Lower lobe of right lung (tissue), 2 donors: ENCODE data around the gene SPTBN2. TPM values are rescaled to one million over a fixed set of nuclear protein-coding genes. Genes with fewer than 3 reads are reported as not detected.

Source experiments
- ATAC-seq, 2 donors: fragments of 200-7000 bp; cut with Tn5 transposase; one replicate each; pipeline ENCODE4 v1.9.1; 2020 to 2022; ENCODE audit warnings: mild to moderate bottlenecking in 2 of 2, moderate library complexity in 2 of 2
- DNase-seq: peaks from one replicate; pipeline ENCODE4 v3.0.0-alpha.2; 2020
- H3K27ac ChIP-seq: fragments of 200-600 bp; one replicate; pipeline ENCODE4 v1.8.0; 2022
- H3K27me3 ChIP-seq: fragments of 200-600 bp; one replicate; pipeline ENCODE4 v1.8.0; 2022; ENCODE audit warnings: low read depth
- H3K36me3 ChIP-seq: fragments of 200-600 bp; one replicate; pipeline ENCODE4 v1.8.0; 2022; ENCODE audit warnings: mild to moderate bottlenecking
- H3K4me1 ChIP-seq: fragments of 200-600 bp; one replicate; pipeline ENCODE4 v1.8.0; 2022
- H3K4me3 ChIP-seq: fragments of 200-600 bp; one replicate; pipeline ENCODE4 v1.8.0; 2022; ENCODE audit warnings: mild to moderate bottlenecking
- H3K9me3 ChIP-seq: fragments of 200-600 bp; one replicate; pipeline ENCODE4 v1.8.0; 2022
- intact Hi-C: fragments of 100-400 bp; cut with DNase I; formaldehyde crosslinking; loops from one replicate; pipeline ENCODE4 v1.11.0; 2022
- total RNA-seq: library from RNA; stranded (reverse); fragmentation: NEBNext Ultra II Directional; extraction: Animal tissue kit (Norgen Biotek cat#: 25700); gene quantifications from one replicate; pipeline ENCODE4 v1.2.1, GENCODE V29; 2021
- TF ChIP-seq, protein P1 (sequence below): fragments of 200-600 bp; IDR thresholded peaks from one replicate; pipeline ENCODE4 v1.8.0; 2022; ENCODE audit warnings: antibody characterized with exemption, mild to moderate bottlenecking
- donor health status: DM: no; HTN: yes; CAD: no; lungs with severe emphysema.

Gene SPTBN2
- total RNA-seq, 1 donor from 2014 or later, result 6.4 TPM

GRCh38 chr11:66719111-66719872, 9.7 kb downstream of the SPTBN2 start:
- peak overlapping the region; percentile 10 for H3K4me3 ChIP-seq
- no peaks in the 10 kb centered on the region for H3K9me3 ChIP-seq
- intact Hi-C loops, result no loop called here
- no peaks in the 10 kb centered on the region for H3K27me3 ChIP-seq
- H3K27ac ChIP-seq, result no peak overlapping the region
- TF ChIP-seq, protein P1, sequence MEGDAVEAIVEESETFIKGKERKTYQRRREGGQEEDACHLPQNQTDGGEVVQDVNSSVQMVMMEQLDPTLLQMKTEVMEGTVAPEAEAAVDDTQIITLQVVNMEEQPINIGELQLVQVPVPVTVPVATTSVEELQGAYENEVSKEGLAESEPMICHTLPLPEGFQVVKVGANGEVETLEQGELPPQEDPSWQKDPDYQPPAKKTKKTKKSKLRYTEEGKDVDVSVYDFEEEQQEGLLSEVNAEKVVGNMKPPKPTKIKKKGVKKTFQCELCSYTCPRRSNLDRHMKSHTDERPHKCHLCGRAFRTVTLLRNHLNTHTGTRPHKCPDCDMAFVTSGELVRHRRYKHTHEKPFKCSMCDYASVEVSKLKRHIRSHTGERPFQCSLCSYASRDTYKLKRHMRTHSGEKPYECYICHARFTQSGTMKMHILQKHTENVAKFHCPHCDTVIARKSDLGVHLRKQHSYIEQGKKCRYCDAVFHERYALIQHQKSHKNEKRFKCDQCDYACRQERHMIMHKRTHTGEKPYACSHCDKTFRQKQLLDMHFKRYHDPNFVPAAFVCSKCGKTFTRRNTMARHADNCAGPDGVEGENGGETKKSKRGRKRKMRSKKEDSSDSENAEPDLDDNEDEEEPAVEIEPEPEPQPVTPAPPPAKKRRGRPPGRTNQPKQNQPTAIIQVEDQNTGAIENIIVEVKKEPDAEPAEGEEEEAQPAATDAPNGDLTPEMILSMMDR, result no peak
- H3K4me1 ChIP-seq, result peaks cover 6% of the 10 kb centered on the region
- no peaks in the 10 kb centered on the region for H3K36me3 ChIP-seq
- ATAC-seq (peak in 1 of 2 donors; percentile 4), DNase-seq (no peak)

DNA sequence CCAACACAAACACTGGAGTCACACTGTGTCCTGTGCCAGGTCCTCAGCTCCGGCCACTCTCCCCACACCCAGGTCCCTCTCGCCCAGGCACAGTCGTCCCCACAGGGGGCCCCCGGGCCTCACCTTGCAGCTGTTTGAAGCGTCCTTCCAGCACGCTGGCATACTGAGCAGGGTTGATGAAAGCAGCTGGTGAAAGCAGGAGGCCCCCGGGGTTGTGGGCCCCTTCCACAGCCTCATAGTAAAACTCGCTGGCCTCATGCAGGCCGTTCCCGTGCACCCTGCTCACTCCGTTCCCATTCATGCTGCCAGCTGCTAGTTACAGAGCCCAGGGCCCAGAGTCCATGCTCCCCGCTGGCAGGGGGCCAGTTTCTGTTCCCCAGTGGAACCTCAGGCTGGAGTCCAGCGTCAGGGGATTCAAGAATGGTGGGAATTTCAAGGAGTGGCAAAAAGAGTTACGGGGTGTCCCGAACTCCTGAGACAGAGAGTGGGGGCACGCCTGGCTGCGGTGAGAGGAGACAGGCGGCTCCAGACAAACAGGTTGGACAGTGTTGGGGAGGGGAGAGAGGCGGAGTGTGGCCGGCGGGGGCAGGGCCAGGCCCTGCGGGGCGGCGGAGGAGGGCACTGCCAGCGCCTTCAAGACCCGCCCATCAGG, 10.6 kb downstream of the SPTBN2 start:
- peak; percentile 66 for DNase-seq
- peak; percentile 89 to 91 for ATAC-seq

DNA sequence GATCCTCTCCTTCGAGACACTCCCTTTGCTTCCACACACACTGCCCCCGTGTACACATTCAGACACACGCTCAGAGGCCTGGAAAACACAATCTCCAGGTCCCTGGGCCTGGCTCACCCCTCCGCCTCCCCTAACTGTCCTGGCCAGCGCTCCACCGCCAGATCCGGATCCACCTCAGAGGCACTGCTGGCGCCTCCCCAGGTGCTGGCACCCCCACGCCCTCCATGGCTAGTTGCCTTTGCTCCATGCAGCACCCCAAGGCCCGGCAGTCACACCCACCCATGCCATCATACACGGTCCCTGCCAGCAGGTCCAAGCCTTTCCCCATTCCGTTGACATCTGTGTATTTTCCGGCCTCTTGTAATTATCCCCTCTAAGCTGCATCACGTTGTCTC, 11.1 kb downstream of the SPTBN2 start:
- Histone ChIP-seq H3K4me1 (peaks cover 6% of the 10 kb centered on the region), H3K27ac (no peak overlapping the region), H3K4me3 (peak overlapping the region; percentile 10), H3K36me3 (no peaks in the 10 kb centered on the region), H3K9me3 (no peaks in the 10 kb centered on the region), H3K27me3 (no peaks in the 10 kb centered on the region)
- ATAC-seq, result peak; percentile 1 to 8
- TF ChIP-seq, protein P1, result no peak
- intact Hi-C loops, result no loop called here
- DNase-seq, result no peak

More for the DNA sequence above, 10.6 kb downstream of the SPTBN2 start:
- Histone ChIP-seq H3K27ac (no peak overlapping the region), H3K4me1 (peaks cover 6% of the 10 kb centered on the region), H3K27me3 (no peaks in the 10 kb centered on the region), H3K4me3 (peak overlapping the region; percentile 10), H3K9me3 (no peaks in the 10 kb centered on the region), H3K36me3 (no peaks in the 10 kb centered on the region)
- TF ChIP-seq, protein P1, result peak; percentile 29
- intact Hi-C loops, result no loop called here

DNA sequence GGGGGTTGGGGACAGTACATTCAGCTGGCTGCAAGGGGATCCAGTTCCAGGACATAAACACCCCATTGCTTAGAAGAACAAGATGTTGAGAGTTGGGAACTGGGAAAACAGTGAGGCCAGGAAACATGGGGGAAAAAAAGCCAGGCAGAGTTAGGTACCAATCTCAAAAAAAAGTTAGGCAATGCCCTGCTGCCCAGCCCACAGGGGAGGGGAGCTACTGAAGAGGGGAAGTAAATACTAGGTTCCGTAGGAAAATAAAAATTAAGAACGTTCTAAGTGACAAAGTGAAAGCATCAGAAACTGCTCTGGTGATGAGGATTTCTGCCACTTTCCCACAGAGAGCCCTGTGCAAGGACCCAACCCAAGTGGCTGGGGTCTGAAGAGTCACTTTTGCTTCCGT, 12.0 kb downstream of the SPTBN2 start:
- Histone ChIP-seq H3K9me3 (no peaks in the 10 kb centered on the region), H3K36me3 (no peaks in the 10 kb centered on the region), H3K4me1 (peaks cover 6% of the 10 kb centered on the region), H3K4me3 (no peak overlapping the region), H3K27me3 (no peaks in the 10 kb centered on the region), H3K27ac (no peak overlapping the region)
- TF ChIP-seq, protein P1, result no peak
- intact Hi-C loops, result no loop called here
- ATAC-seq (no peak), DNase-seq (no peak)

GRCh38 chr11:66715346-66716085, 13.5 kb downstream of the SPTBN2 start:
- peaks cover 6% of the 10 kb centered on the region for H3K4me1 ChIP-seq
- TF ChIP-seq, protein P1, result no peak
- H3K9me3 ChIP-seq, result no peaks in the 10 kb centered on the region
- ATAC-seq (no peak), DNase-seq (no peak)
- intact Hi-C loops, result no loop called here
- no peak overlapping the region for H3K4me3 ChIP-seq
- H3K36me3 ChIP-seq, result no peaks in the 10 kb centered on the region
- H3K27me3 ChIP-seq, result no peaks in the 10 kb centered on the region
- H3K27ac ChIP-seq, result no peak overlapping the region
